Globus pallidus (tissue), 1 donor: Measurements from ENCODE around the gene CCDC86.

ENCODE experiments used
- DNase-seq: peaks from one replicate; pipeline ENCODE4 v3.0.0-alpha.2; 2015; ENCODE audit warnings: low spot score

The CCDC86 gene

GRCh38 chr11:60852982-60853950 lies 11.4 kb downstream of the CCDC86 start:
- DNase-seq: no peak

GRCh38 chr11:60854140-60854846 lies 12.4 kb downstream of the CCDC86 start:
- no peak for DNase-seq

- no peak for DNase-seq
Observed at GRCh38 chr11:60854847-60855725, 13.2 kb downstream of the CCDC86 start.

GRCh38 chr11:60855726-60856633 lies 14.1 kb downstream of the CCDC86 start, which contains the start of gene PTGDR2:
PTGDR2 (minus strand) TSS chr11:60855950; CDS start chr11:60853722, 2,228 bp downstream.
- DNase-seq: no peak

- DNase-seq: no peak
Observed at GRCh38 chr11:60857378-60858232, 15.7 kb downstream of the CCDC86 start.

GRCh38 chr11:60858236-60858635 lies 16.3 kb downstream of the CCDC86 start:
- DNase-seq: no peak

GRCh38 chr11:60858731-60859464 lies 17.0 kb downstream of the CCDC86 start:
- no peak for DNase-seq

GRCh38 chr11:60859616-60860250 lies 17.8 kb downstream of the CCDC86 start:
- peak; percentile 84 for DNase-seq

- DNase-seq: peak; percentile 56
Observed at GRCh38 chr11:60860943-60861342, 19.0 kb downstream of the CCDC86 start.

- no peak for DNase-seq
Observed at GRCh38 chr11:60862171-60862570, 20.3 kb downstream of the CCDC86 start.

GRCh38 chr11:60863550-60864521 lies 21.9 kb downstream of the CCDC86 start:
- DNase-seq: no peak

- no peak for DNase-seq
Observed at GRCh38 chr11:60864856-60865513, 23.1 kb downstream of the CCDC86 start.

- no peak for DNase-seq
Observed at GRCh38 chr11:60866911-60867870, 25.3 kb downstream of the CCDC86 start, which contains the start of gene ZP1. ZP1 (plus strand) TSS chr11:60867542; CDS start chr11:60867562, 20 bp downstream.

GRCh38 chr11:60867871-60868681 lies 26.2 kb downstream of the CCDC86 start:
- no peak for DNase-seq
